H1 (cell line): ENCODE measurements around the gene LHCGR. TPM values are rescaled to one million over a fixed set of nuclear protein-coding genes. Genes with fewer than 3 reads are reported as not detected.

ENCODE experiments used
- CTCF ChIA-PET: fragments of 300-600 bp; sonication (Branson Sonifier 250); formaldehyde crosslinking; loops from one replicate; lab custom pipeline; 2021; ENCODE audit not compliant: partially characterized antibody; lab: Charles Lee
- POLR2A ChIA-PET: fragments of 300-600 bp; sonication (Branson Sonifier 250); formaldehyde crosslinking; loops from one replicate; lab custom pipeline; 2021; ENCODE audit warnings: inconsistent platforms; ENCODE audit not compliant: partially characterized antibody; lab: Charles Lee
- DNase-seq, 2 experiments: peaks; one replicate each; pipeline versions ENCODE4 v3.0.0 to v3.0.0-alpha.2; 2010 to 2022; ENCODE audit warnings: low spot score in 2 of 2, low read depth in 1 of 2, mixed read lengths in 1 of 2
- FAIRE-seq: peaks from 2 replicates; lab custom pipeline; 2011; peaks lifted over from hg19 to GRCh38; lab: Jason Lieb, UNC
- H2AFZ ChIP-seq: 2 replicates; pipeline ENCODE4 v1.8.1; 2012; ENCODE audit warnings: low read length, inconsistent platforms
- H2AK5ac ChIP-seq: 2 replicates; pipeline ENCODE4 v1.6.1; 2013; ENCODE audit warnings: low read depth, low read length
- H2BK120ac ChIP-seq: replicated peaks from 2 replicates; pipeline ENCODE3; 2013; ENCODE audit warnings: low read depth, low read length, inconsistent platforms
- H2BK12ac ChIP-seq: 2 replicates; pipeline ENCODE4 v1.6.1; 2013; ENCODE audit warnings: low read depth, low read length
- H2BK15ac ChIP-seq: 2 replicates; pipeline ENCODE4 v1.6.1; 2013; ENCODE audit warnings: low read length
- H2BK20ac ChIP-seq: 2 replicates; pipeline ENCODE4 v1.6.1; 2013; ENCODE audit warnings: low read length
- H2BK5ac ChIP-seq: 2 replicates; pipeline ENCODE4 v1.6.1; 2013; ENCODE audit warnings: low read depth, low read length
- H3K14ac ChIP-seq: 2 replicates; pipeline ENCODE4 v1.6.1; 2013; ENCODE audit warnings: inconsistent platforms; ENCODE audit not compliant: insufficient read length
- H3K18ac ChIP-seq: 2 replicates; pipeline ENCODE4 v1.6.1; 2013; ENCODE audit warnings: low read length; ENCODE audit errors: extremely low read depth
- H3K23ac ChIP-seq: 2 replicates; pipeline ENCODE4 v1.6.1; 2013; ENCODE audit warnings: inconsistent platforms; ENCODE audit not compliant: insufficient read length
- H3K23me2 ChIP-seq: 2 replicates; pipeline ENCODE4 v1.6.1; 2013; ENCODE audit warnings: low read depth, low read length
- H3K27ac ChIP-seq: 2 replicates; pipeline ENCODE4 v1.6.1; 2011; ENCODE audit warnings: low read depth, low read length, inconsistent platforms
- H3K27me3 ChIP-seq, 4 experiments: replicated peaks in 1 of 4; 1 replicate in 1 of 4; 2 replicates in 3 of 4; pipeline versions ENCODE4 v1.6.1 to v1.8.1; 2011 to 2013; ENCODE audit warnings: low read length in 3 of 4, mild to moderate bottlenecking in 3 of 4, inconsistent platforms in 2 of 4, mixed read lengths in 2 of 4, moderate library complexity in 1 of 4; ENCODE audit not compliant: control insufficient read depth in 3 of 4, insufficient read depth in 3 of 4; ENCODE audit errors: extremely low read depth in 1 of 4
- H3K36me3 ChIP-seq, 4 experiments: 2 replicates each; pipeline versions ENCODE4 v1.6.1 to v1.8.1; 2011 to 2013; ENCODE audit warnings: mild to moderate bottlenecking in 4 of 4, low read length in 3 of 4, moderate library complexity in 2 of 4, control low read depth in 1 of 4, inconsistent platforms in 1 of 4; ENCODE audit not compliant: insufficient read depth in 4 of 4, control insufficient read depth in 2 of 4
- H3K4ac ChIP-seq: replicated peaks from 2 replicates; pipeline ENCODE3; 2013; ENCODE audit warnings: low read length, low read depth, mixed read lengths, inconsistent platforms; ENCODE audit not compliant: insufficient read length
- H3K4me1 ChIP-seq, 4 experiments: replicated peaks in 1 of 4; 1 replicate in 1 of 4; 2 replicates in 3 of 4; pipeline versions ENCODE4 v1.6.1 to v1.8.1; 2011 to 2013; ENCODE audit warnings: low read length in 3 of 4, inconsistent platforms in 2 of 4, mixed read lengths in 1 of 4; ENCODE audit not compliant: insufficient read depth in 4 of 4, control insufficient read depth in 3 of 4
- H3K4me2 ChIP-seq, 2 experiments: 2 replicates each; pipeline versions ENCODE4 v1.6.1 to v1.8.1; 2011 to 2013; ENCODE audit warnings: low read depth in 2 of 2, low read length in 2 of 2, control low read depth in 1 of 2, inconsistent platforms in 1 of 2, mild to moderate bottlenecking in 1 of 2; ENCODE audit not compliant: insufficient read depth in 1 of 2
- H3K4me3 ChIP-seq, 4 experiments: fragments of 200-600, 300-600 bp in 1 of 4; sonication (generic), shearing (Covaris generic), sonication (Bioruptor Twin) in 1 of 4; 2 replicates each; pipeline versions ENCODE4 v1.5.1 to v1.8.1; 2011 to 2016; ENCODE audit warnings: low read length in 4 of 4, low read depth in 3 of 4, control low read depth in 2 of 4, inconsistent platforms in 2 of 4, mild to moderate bottlenecking in 2 of 4, mixed read lengths in 1 of 4, moderate library complexity in 1 of 4; ENCODE audit not compliant: insufficient read depth in 2 of 4; ENCODE audit errors: extremely low read depth in 1 of 4
- H3K56ac ChIP-seq: replicated peaks from 2 replicates; pipeline ENCODE3; 2013; ENCODE audit warnings: low read depth, mild to moderate bottlenecking, mixed read lengths, low read length, inconsistent platforms; ENCODE audit not compliant: insufficient read length
- H3K79me1 ChIP-seq: 2 replicates; pipeline ENCODE4 v1.6.1; 2013; ENCODE audit warnings: low read depth, low read length, control low read depth
- H3K79me2 ChIP-seq, 2 experiments: 2 replicates each; pipeline versions ENCODE4 v1.6.1 to v1.8.1; 2012 to 2013; ENCODE audit warnings: low read length in 2 of 2, mild to moderate bottlenecking in 2 of 2, inconsistent platforms in 1 of 2; ENCODE audit not compliant: insufficient read depth in 2 of 2, control insufficient read depth in 1 of 2
- H3K9ac ChIP-seq, 4 experiments: replicated peaks in 1 of 4; 1 replicate in 1 of 4; 2 replicates in 3 of 4; pipeline versions ENCODE4 v1.6.1 to v1.8.1; 2011 to 2013; ENCODE audit warnings: low read depth in 3 of 4, low read length in 3 of 4, control low read depth in 2 of 4, mild to moderate bottlenecking in 2 of 4, moderate library complexity in 2 of 4, inconsistent platforms in 1 of 4; ENCODE audit errors: extremely low read depth in 1 of 4
- H3K9me3 ChIP-seq, 2 experiments: 2 replicates each; pipeline versions ENCODE4 v1.6.1 to v1.8.1; 2012 to 2013; ENCODE audit warnings: mild to moderate bottlenecking in 2 of 2, moderate library complexity in 2 of 2, control low read depth in 1 of 2, inconsistent platforms in 1 of 2, low read depth in 1 of 2, low read length in 1 of 2, mixed read lengths in 1 of 2; ENCODE audit not compliant: insufficient read depth in 2 of 2
- H4K20me1 ChIP-seq, 2 experiments: replicated peaks in 1 of 2; 2 replicates each; pipeline versions ENCODE3 to v1.8.1; 2011 to 2013; ENCODE audit warnings: inconsistent platforms in 2 of 2, low read length in 2 of 2, mild to moderate bottlenecking in 1 of 2; ENCODE audit not compliant: insufficient read depth in 2 of 2, control insufficient read depth in 1 of 2
- H4K5ac ChIP-seq: 2 replicates; pipeline ENCODE4 v1.6.1; 2013; ENCODE audit warnings: low read length, low read depth, mixed read lengths, inconsistent platforms; ENCODE audit not compliant: insufficient read length
- H4K8ac ChIP-seq: 2 replicates; pipeline ENCODE4 v1.8.0; 2013; ENCODE audit warnings: mild to moderate bottlenecking, moderate library complexity, low read length, inconsistent platforms; ENCODE audit not compliant: insufficient read depth; ENCODE audit errors: extremely low read depth
- H4K91ac ChIP-seq: replicated peaks from 2 replicates; pipeline ENCODE3; 2013; ENCODE audit warnings: low read length, mixed read lengths, inconsistent platforms; ENCODE audit not compliant: insufficient read length
- ASH2L ChIP-seq: fragments of 200-600, 300-600 bp; sonication (generic); IDR thresholded peaks from one replicate; pipeline ENCODE4 v1.7.1; 2017; ENCODE audit warnings: low read length
- CTBP2 ChIP-seq: IDR thresholded peaks from 2 replicates; pipeline ENCODE4 v1.7.0; 2011; ENCODE audit warnings: borderline replicate concordance, mild to moderate bottlenecking, moderate library complexity, mixed read lengths, low read length; ENCODE audit not compliant: insufficient read depth, insufficient read length
- EGR1 ChIP-seq: IDR thresholded peaks from 2 replicates; pipeline ENCODE4 v1.6.1; 2011; ENCODE audit warnings: low read depth, low read length, borderline replicate concordance
- HDAC6 ChIP-seq: IDR thresholded peaks from one replicate; pipeline ENCODE4 v1.7.1; 2012; ENCODE audit warnings: low read depth, mild to moderate bottlenecking, inconsistent platforms, low read length, moderate library complexity
- POLR2AphosphoS5 ChIP-seq: IDR thresholded peaks from 2 replicates; pipeline ENCODE4 v1.6.1; 2011; ENCODE audit warnings: low read depth, low read length
- RXRA ChIP-seq: IDR thresholded peaks from 2 replicates; pipeline ENCODE4 v1.6.1; 2011; ENCODE audit warnings: low read depth, mild to moderate bottlenecking, low read length, moderate library complexity; ENCODE audit not compliant: insufficient read depth
- SIRT6 ChIP-seq: IDR thresholded peaks from one replicate; pipeline ENCODE4 v1.7.1; 2012; ENCODE audit warnings: low read length, inconsistent platforms
- SP2 ChIP-seq: IDR thresholded peaks from 2 replicates; pipeline ENCODE4 v1.6.1; 2012; ENCODE audit warnings: mild to moderate bottlenecking, low read length, inconsistent platforms
- SUZ12 ChIP-seq: fragments of 200-600 bp; sonication (generic); IDR thresholded peaks from 2 replicates; pipeline ENCODE4 v1.6.1; 2012; ENCODE audit warnings: mild to moderate bottlenecking, inconsistent platforms, low read length, moderate library complexity, mixed read lengths
- TEAD4 ChIP-seq: IDR thresholded peaks from 2 replicates; pipeline ENCODE4 v1.6.1; 2012; ENCODE audit warnings: low read depth, low read length, inconsistent platforms, mixed read lengths
- ZNF274 ChIP-seq: IDR thresholded peaks from 2 replicates; pipeline ENCODE4 v1.7.0; 2012; ENCODE audit warnings: low read length, borderline replicate concordance; ENCODE audit errors: extremely low read depth
- WGBS, 2 experiments: shearing (Covaris generic) in 1 of 2; methylation state at CpG; one replicate each; pipeline versions ENCODE4 v1.1.6 to v1.1.7; 2013 to 2015; ENCODE audit warnings: low lambda C conversion rate in 2 of 2, mixed read lengths in 2 of 2, inconsistent platforms in 1 of 2, low coverage in 1 of 2, missing lambda C conversion rate in 1 of 2; ENCODE audit not compliant: insufficient replicate concordance in 2 of 2, insufficient coverage in 1 of 2, insufficient read length in 1 of 2; ENCODE audit errors: extremely low coverage in 1 of 2, missing lambda C conversion rate in 1 of 2; 5-methylcytosine and 5-hydroxymethylcytosine counted together
- polyA plus RNA-seq, 7 experiments: library from polyadenylated mRNA; depleted of rRNA in 3 of 7; stranded (reverse) in 5 of 7; unstranded in 2 of 7; fragments of >200 nt in 5 of 7; fragments of 200-250 nt in 2 of 7; gene quantifications; 1 replicate in 5 of 7; 2 replicates in 1 of 7; 4 replicates in 1 of 7; pipeline versions ENCODE4 v1.2.1 to v1.2.3, GENCODE V29; 2011 to 2013; ENCODE audit warnings: missing spikeins in 2 of 7, mixed read lengths in 2 of 7
- total RNA-seq: library from RNA; stranded (reverse); fragmentation: NEBNext Ultra II Directional; extraction: Animal tissue kit (Norgen Biotek cat#: 25700); gene quantifications from 2 replicates; pipeline ENCODE4 v1.2.1, GENCODE V29; 2021
- TF ChIP-seq, protein P1 (sequence below): IDR thresholded peaks from 2 replicates; pipeline ENCODE4 v1.6.1; 2012; ENCODE audit warnings: inconsistent platforms

Gene LHCGR
- total and polyA plus RNA-seq, 2 of the 8 experiments (the other 6 are each of a cell fraction or from before 2014, with no cell fraction given): 0.30 to 0.73 TPM

DNA sequence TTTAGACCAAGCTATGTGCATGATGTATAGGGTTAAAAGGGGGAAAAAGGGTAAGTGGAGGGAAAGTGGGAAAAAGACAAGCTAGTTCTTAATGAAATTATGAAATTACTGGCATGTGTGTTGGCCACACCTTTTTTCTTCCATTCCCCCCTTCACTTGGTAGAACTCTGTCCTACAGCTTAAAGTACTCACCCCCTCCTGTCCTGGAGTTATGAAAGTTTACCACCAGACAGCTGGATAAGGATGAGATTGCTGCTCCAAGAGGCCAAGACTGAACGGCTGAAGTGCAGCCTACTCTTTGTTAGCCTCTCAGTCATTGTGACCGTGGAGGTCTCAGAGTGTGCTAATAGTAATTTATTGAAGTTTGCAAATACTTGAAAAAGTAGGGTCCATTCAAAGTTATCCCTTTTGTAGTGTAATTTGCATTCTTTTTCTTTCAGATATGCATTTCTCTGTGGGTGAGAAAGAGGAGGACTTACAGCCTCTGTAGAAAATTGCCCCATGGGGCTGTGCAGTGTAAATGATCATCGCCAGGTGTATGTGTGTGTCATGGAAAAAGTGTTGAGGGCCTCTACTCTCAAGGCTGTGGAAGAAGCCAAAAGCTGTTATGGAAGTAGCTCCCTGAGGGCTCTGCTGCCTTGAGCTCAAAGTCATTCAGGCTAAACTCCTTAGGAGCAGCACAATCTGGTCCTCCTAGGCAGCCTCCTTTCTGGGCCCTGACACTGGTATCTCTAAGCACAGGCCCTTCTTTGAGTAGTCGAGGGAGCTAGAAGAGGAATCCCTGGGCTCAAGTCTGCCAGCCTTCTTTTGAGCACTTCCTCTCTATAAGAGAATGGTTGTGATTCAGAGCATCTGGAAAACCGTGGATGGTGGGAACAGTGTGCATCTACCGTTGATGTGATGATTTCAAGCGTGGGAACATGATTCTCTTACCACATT is 46.2 kb downstream of the LHCGR start:
- Histone ChIP-seq H4K5ac (no peak overlapping the region), H2BK5ac (no peak overlapping the region), H3K4me3 (no peak overlapping the region), H2AK5ac (0 out of 2 replicates have a peak overlapping the region, but pooled peaks have one; percentile 4), H4K91ac (no peak overlapping the region), H4K8ac (no peak overlapping the region), H2BK20ac (no peak overlapping the region), H2BK120ac (peak overlapping the region; percentile 12), H3K56ac (no peak overlapping the region), H4K20me1 (no peaks in the 10 kb centered on the region), H3K4ac (no peak overlapping the region), H3K27ac (no peak overlapping the region), H3K14ac (no peak overlapping the region), H3K9ac (no peak overlapping the region), H3K23me2 (no peaks in the 10 kb centered on the region), H2BK12ac (no peak overlapping the region), H3K4me2 (no peak overlapping the region), H3K9me3 (no peaks in the 10 kb centered on the region), H2AFZ (no peak overlapping the region), H3K4me1 (peaks cover 0 to 5% (median 0%) of the 10 kb centered on the region in 4 experiments; a peak in 1 of 7 replicates), H3K79me2 (no peaks in the 10 kb centered on the region), H3K36me3 (no peaks in the 10 kb centered on the region), H3K27me3 (no peaks in the 10 kb centered on the region), H3K79me1 (no peaks in the 10 kb centered on the region), H3K23ac (no peak overlapping the region), H2BK15ac (no peak overlapping the region), H3K18ac (no peak overlapping the region)
- POLR2A ChIA-PET: no interaction called here
- FAIRE-seq: no peak
- DNase-seq: no peak
- CTCF ChIA-PET: interaction anchor here (0.9 to 2.7 kb wide), 2 partner anchors 19 to 45 kb away, joined by 3 to 13 read pairs; no protein-coding TSS in a partner anchor
- WGBS, 2 experiments: 90% methylated on average over 7 of the region's 7 CpGs; no CpG with 5 or more reads in 1 of the 2 experiments
- no peak for TF ChIP-seq POLR2AphosphoS5
- TF ChIP-seq SUZ12: no peak
- TF ChIP-seq, protein P1, sequence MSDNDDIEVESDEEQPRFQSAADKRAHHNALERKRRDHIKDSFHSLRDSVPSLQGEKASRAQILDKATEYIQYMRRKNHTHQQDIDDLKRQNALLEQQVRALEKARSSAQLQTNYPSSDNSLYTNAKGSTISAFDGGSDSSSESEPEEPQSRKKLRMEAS: no peak
- no peak for TF ChIP-seq SIRT6
- TF ChIP-seq EGR1: no peak
- TF ChIP-seq SP2: no peak
- no peak for TF ChIP-seq CTBP2
- no peak for TF ChIP-seq TEAD4
- TF ChIP-seq RXRA: no peak
- no peak for TF ChIP-seq ZNF274
- TF ChIP-seq HDAC6: no peak
- TF ChIP-seq ASH2L: no peak
